Activated CD4-positive, alpha-beta T cell treated with anti-CD3 and anti-CD28 coated beads, Interleukin-2, amount 10 ng/mL, durations not matched to agents 24 days and 14 days (primary cell): ENCODE results near the gene TMEM151A. TPM values are rescaled to one million over a fixed set of nuclear protein-coding genes. Genes with fewer than 3 reads are reported as not detected.
"Not testable (repeated sequence)": the region's sequence is repeated elsewhere in the genome, so short reads cannot be mapped to it uniquely, and the experiment has no call there.

Source experiments
- DNase-seq: peaks from one replicate; pipeline ENCODE4 v3.0.0; 2022
- H3K27ac Mint-ChIP-seq: one replicate; pipeline ENCODE4 v1.8.0; 2022; ENCODE audit warnings: mild to moderate bottlenecking, mixed read lengths
- H3K27me3 Mint-ChIP-seq: one replicate; pipeline ENCODE4 v1.8.0; 2022; ENCODE audit warnings: mixed read lengths
- H3K36me3 Mint-ChIP-seq: one replicate; pipeline ENCODE4 v1.8.0; 2022; ENCODE audit warnings: low read depth, mild to moderate bottlenecking, mixed read lengths
- H3K4me1 Mint-ChIP-seq: one replicate; pipeline ENCODE4 v1.8.0; 2021; ENCODE audit warnings: mixed read lengths
- H3K4me3 Mint-ChIP-seq: one replicate; pipeline ENCODE4 v1.8.0; 2022; ENCODE audit warnings: mild to moderate bottlenecking, moderate library complexity, mixed read lengths
- H3K9me3 Mint-ChIP-seq: one replicate; pipeline ENCODE4 v1.8.0; 2021; ENCODE audit warnings: mixed read lengths
- intact Hi-C: fragments of 100-400 bp; cut with micrococcal nuclease; formaldehyde crosslinking; loops from one replicate; pipeline ENCODE4 v1.15.1; 2023
- total RNA-seq: library from RNA; stranded (reverse); gene quantifications from 2 replicates; pipeline ENCODE4 v1.2.3, GENCODE V29; 2022

TMEM151A gene
- total RNA-seq, 1 donor from 2014 or later, result not detected

DNA sequence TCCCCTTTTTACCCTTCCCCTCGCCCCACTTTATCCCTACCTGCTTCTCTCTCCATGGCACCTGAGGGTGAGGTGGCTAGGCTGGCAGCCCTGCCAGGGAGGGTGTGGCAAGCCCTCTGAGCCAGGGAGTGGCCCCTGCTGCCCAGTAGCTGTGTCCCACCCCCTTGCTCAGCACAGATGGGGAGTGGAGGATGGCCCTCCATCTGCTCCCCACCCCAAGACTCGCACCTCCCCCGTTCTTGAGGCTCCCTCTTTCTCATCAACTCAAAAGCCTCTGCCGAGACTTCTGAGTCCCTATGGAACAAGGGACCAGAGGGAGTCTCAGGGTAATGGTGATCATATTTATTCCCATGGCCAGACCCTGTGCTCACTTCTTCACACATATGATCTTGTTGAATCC, 1.7 kb downstream of the TMEM151A start:
- DNase-seq, result no peak
- Mint-ChIP-seq H3K27ac (no peak overlapping the region), H3K36me3 (peaks cover 2% of the 10 kb centered on the region), H3K9me3 (peaks cover 4% of the 10 kb centered on the region), H3K4me1 (peaks cover 25% of the 10 kb centered on the region), H3K4me3 (no peak overlapping the region), H3K27me3 (peaks cover 32% of the 10 kb centered on the region)
- intact Hi-C loops, result no loop called here

DNA sequence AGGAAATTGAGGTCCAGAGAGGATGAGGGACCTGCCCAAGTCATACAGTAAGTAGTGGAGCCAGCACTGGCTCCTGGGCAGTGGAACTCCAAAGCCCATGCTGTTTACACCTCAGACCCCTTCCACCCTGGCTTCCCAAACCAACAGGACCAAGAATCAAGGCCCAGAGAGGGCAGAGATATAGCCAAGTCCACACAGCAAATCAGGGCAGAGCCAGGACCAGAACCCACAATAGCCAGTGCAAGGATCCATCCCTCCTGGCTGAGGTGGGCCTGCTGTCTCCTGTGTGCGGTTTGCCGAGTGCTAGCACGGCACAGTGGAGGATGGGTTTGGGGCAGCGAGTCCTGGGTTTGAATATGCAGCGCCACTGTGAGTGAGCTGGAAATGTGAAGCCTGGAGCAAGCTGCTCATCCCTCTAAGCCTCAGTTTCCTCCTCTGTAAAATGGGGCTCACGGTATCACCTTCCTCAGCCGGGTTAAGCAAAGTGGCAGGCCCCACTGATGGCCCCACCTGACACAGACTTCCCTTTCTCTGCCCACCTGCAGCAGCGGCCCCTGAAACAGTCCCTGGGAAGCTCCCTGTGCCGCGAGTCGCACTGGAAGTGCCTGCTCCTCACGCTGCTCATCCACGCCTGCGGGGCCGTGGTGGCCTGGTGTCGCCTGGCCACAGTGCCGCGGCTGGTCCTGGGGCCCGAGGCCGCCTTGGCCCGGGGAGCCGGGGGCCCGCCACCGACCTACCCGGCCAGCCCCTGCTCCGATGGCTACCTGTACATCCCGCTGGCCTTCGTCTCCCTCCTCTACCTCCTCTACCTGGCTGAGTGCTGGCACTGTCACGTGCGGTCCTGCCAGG, 2.3 kb downstream of the TMEM151A start:
- intact Hi-C loops, result no loop called here
- Mint-ChIP-seq H3K27ac (no peak overlapping the region), H3K4me3 (no peak overlapping the region), H3K4me1 (peaks cover 24% of the 10 kb centered on the region), H3K36me3 (peaks cover 2% of the 10 kb centered on the region), H3K9me3 (peaks cover 4% of the 10 kb centered on the region), H3K27me3 (peaks cover 32% of the 10 kb centered on the region)
- DNase-seq, result peak; percentile 55

DNA sequence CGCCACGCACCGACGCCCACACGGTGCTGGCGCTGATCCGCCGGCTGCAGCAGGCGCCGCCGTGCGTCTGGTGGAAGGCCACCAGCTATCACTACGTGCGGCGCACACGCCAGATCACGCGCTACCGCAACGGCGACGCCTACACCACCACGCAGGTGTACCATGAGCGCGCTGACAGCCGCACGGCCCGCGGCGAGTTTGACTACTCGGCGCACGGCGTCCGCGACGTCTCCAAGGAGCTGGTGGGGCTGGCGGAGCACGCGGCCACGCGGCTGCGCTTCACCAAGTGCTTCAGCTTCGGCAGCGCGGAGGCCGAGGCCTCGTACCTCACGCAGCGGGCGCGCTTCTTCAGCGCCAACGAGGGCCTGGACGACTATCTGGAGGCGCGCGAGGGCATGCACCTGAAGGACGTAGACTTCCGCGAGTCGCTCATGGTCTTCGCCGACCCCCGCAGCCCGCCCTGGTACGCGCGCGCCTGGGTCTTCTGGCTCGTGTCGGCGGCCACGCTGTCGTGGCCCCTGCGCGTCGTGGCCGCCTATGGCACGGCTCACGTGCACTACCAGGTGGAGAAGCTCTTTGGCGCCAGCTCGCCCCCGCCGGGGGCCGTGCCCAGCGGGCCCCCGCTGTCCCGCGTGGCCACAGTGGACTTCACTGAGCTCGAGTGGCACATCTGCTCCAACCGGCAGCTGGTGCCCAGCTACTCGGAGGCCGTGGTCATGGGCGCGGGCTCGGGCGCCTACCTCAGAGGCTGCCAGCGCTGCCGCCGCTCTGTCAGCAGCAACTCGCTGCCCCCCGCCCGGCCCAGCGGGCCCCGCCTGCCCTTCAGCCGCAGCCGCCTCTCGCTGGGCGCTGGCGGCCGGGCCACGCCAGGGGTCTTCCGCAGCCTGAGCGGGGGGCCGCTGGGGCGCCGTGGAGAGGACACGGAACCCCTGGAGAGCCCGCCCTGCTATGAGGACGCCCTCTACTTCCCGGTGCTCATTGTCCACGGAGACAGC, 3.2 kb downstream of the TMEM151A start:
- Mint-ChIP-seq H3K4me1 (peaks cover 16% of the 10 kb centered on the region), H3K4me3 (no peak overlapping the region), H3K36me3 (no peaks in the 10 kb centered on the region), H3K27me3 (peaks cover 30% of the 10 kb centered on the region), H3K27ac (no peak overlapping the region), H3K9me3 (peaks cover 4% of the 10 kb centered on the region)
- no peak for DNase-seq
- intact Hi-C loops, result no loop called here

DNA sequence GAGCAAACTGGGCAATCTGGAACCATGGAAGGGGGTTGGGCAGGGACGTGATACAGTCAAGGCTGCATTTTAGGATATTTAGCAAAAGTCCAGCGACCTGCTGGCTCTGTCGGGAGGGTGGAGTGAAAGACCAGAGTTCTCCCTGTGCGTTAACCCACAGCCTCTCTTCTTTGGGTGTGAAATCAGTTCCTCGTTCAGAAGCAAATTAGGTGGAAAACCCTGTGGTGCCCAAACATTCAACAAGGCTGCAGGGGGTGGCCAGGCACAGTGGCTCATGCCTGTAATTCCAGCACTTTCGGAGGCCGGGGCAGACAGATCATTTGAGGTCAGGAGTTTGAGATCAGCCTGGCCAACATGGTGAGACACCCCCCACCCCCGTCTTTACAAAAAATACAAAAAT, 5.9 kb downstream of the TMEM151A start:
- no peaks in the 10 kb centered on the region for H3K9me3 Mint-ChIP-seq
- H3K27ac Mint-ChIP-seq, result no peak overlapping the region
- H3K4me1 Mint-ChIP-seq, result peaks cover 3% of the 10 kb centered on the region
- intact Hi-C loops, result no loop called here
- no peak for DNase-seq
- H3K27me3 Mint-ChIP-seq, result peaks cover 15% of the 10 kb centered on the region
- no peaks in the 10 kb centered on the region for H3K36me3 Mint-ChIP-seq
- no peak overlapping the region for H3K4me3 Mint-ChIP-seq

DNA sequence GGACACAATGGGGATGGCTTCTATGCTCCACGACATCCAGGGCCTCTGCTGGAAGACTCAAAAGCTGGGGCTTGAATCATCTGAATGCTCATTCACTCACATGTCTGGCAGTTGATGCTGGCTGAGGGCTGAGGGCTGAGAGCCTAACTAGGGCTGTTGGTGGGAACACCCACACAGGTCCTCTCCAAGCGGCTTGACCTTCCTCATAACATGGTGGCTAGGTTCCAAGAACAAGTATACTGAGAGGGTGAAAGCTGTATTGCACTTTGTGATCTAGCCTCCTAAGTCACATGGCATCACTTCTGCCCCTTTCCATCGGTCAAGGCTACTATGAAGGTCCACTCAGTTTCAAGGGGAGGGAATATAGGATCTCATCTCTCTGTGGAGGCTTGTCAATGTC, 7.5 kb downstream of the TMEM151A start:
- H3K9me3 Mint-ChIP-seq, result no peaks in the 10 kb centered on the region

DNA sequence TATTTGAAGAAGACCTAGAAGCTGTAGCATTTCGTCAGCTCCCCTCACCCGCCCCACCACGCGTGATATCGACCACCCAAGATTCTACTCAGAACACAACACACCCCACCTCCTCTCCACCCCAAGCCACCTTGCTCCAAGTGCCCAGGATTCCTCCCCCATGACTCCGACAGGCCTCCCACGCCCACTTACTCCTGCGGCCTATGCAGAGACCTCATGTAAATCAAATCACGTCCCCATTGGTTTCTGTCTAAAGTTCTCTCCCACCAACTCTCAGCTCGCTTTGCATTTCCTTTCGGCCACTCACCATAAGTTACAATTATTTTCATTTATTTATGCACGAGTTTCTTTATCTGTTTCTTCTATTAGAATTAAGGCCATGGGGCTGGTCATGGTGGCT, 11.0 kb downstream of the TMEM151A start:
- no peaks in the 10 kb centered on the region for H3K4me1 Mint-ChIP-seq
- no peak overlapping the region for H3K27ac Mint-ChIP-seq
- no peaks in the 10 kb centered on the region for H3K9me3 Mint-ChIP-seq
- H3K36me3 Mint-ChIP-seq, result no peaks in the 10 kb centered on the region
- intact Hi-C loops, result no loop called here
- DNase-seq, result no peak
- H3K27me3 Mint-ChIP-seq, result peaks cover 5% of the 10 kb centered on the region
- H3K4me3 Mint-ChIP-seq, result no peak overlapping the region

More for the DNA sequence above, 7.5 kb downstream of the TMEM151A start:
- H3K4me1 Mint-ChIP-seq, result no peaks in the 10 kb centered on the region
- peaks cover 3% of the 10 kb centered on the region for H3K27me3 Mint-ChIP-seq
- no peaks in the 10 kb centered on the region for H3K36me3 Mint-ChIP-seq
- no peak overlapping the region for H3K27ac Mint-ChIP-seq
- H3K4me3 Mint-ChIP-seq, result no peak overlapping the region
- intact Hi-C loops, result no loop called here
- DNase-seq, result no peak

DNA sequence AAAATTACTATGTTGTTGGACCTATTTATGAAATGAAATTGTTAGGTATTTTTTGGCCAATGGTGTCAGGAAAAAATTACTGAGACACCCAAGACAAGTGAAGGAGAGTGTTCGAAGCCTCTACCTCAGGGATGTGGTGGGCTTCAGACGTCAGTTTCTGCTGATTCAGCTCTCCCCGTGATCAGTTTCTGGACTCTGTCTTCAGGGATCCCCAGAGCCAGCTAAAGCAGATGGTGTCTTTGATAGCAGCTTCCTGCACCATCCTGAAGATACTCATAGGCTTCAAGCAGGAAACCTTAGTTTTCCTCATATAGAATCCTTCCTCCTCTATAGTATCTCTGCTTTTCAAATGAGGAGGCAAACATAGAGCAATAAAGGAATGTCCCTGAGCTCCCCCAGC, 17.8 kb downstream of the TMEM151A start:
- peaks cover 5% of the 10 kb centered on the region for H3K27me3 Mint-ChIP-seq
- DNase-seq, result no peak
- H3K36me3 Mint-ChIP-seq, result no peaks in the 10 kb centered on the region
- intact Hi-C loops, result no loop called here
- H3K27ac Mint-ChIP-seq, result no peak overlapping the region
- peaks cover 14% of the 10 kb centered on the region for H3K4me1 Mint-ChIP-seq
- H3K9me3 Mint-ChIP-seq, result no peaks in the 10 kb centered on the region
- H3K4me3 Mint-ChIP-seq, result no peak overlapping the region

DNA sequence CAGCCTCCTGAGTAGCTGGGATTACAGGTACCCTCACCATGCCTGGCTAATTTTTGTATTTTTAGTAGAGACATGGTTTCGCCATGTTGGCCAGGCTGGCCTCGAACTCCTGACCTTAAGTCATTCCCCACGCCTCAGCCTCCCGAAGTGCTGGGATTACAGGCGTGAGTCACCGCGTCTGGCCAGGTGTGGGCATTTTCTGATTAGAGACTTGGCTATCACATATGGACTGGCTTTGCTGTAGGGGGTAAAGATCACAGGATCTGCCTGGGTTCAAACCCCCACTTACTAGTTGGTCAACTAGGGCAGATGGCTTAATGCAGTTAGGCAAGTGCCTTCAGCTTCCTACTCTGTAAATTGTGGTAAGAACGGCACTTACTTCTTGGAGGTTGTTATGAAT, 18.6 kb downstream of the TMEM151A start:
- no peak for DNase-seq
- Mint-ChIP-seq H3K9me3 (no peaks in the 10 kb centered on the region), H3K27ac (no peak overlapping the region), H3K36me3 (no peaks in the 10 kb centered on the region), H3K27me3 (peaks cover 6% of the 10 kb centered on the region), H3K4me1 (peaks cover 17% of the 10 kb centered on the region), H3K4me3 (no peak overlapping the region)
- intact Hi-C loops, result no loop called here

DNA sequence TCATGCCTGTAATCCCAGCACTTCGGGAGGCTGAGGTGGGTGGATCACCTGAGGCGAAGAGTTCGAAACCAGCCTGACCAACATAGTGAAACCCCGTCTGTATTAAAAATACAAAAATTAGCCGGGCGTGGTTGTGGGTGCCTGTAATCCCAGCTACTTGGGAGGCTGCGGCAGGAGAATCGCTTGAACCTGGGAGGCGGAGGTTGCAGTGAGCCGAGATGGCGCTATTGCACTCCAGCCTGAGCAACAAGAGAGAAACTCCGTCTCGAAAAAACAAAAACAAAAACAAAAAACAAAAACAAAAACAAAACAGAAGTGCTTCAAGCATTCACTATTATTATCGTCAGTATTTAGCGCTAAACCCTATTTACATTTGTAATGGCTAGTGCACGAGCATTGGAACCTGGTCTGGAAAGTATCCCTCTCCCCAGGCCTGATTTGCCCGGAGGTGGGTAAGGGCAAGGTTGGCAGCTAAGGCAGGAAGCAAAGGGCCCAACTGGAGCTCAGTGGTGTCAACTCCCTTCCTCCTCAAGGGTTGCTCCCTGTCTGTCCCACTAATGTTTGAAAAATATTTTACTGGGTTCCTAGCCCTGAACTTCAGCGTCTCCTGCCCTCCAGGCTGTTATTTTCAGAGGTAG, 19.2 kb downstream of the TMEM151A start:
- intact Hi-C loops, H3K4me3 Mint-ChIP-seq: not testable (repeated sequence)
- H3K4me1 Mint-ChIP-seq, result peaks cover 19% of the 10 kb centered on the region

DNA sequence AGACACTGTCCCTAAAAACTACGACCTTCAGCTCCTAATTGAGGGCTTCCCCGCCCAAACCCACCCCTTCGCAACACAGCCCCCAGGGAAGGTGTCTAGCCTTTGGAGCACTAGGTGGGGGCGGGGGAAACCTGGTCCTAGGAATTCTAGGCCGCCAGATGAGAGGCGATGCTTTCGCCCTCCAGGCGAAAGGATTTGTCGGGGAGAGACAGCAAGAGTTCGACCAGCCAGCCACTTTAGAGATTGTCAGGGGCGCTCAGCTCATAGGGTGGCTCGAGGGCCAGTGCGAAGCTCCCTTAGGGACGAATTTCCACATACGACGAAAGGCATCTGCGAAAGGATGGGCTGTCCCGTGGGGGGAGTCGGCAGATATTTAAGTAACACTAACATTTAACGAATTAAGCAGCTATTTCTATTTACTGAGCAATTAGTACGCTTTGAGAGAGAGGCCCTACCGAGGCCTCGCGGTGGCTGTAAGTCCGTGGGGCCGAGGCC, 19.8 kb downstream of the TMEM151A start:
- intact Hi-C loops, result no loop called here
- no peaks in the 10 kb centered on the region for H3K9me3 Mint-ChIP-seq
- H3K4me3 Mint-ChIP-seq, result peak overlapping the region; percentile 91
- peaks cover 8% of the 10 kb centered on the region for H3K27me3 Mint-ChIP-seq
- H3K36me3 Mint-ChIP-seq, result no peaks in the 10 kb centered on the region
- H3K27ac Mint-ChIP-seq, result peak overlapping the region; percentile 97
- peaks cover 19% of the 10 kb centered on the region for H3K4me1 Mint-ChIP-seq
- no peak for DNase-seq

More for the DNA sequence above, 19.2 kb downstream of the TMEM151A start:
- H3K27me3 Mint-ChIP-seq, H3K9me3 Mint-ChIP-seq, H3K27ac Mint-ChIP-seq, DNase-seq, H3K36me3 Mint-ChIP-seq: not testable (repeated sequence)

DNA sequence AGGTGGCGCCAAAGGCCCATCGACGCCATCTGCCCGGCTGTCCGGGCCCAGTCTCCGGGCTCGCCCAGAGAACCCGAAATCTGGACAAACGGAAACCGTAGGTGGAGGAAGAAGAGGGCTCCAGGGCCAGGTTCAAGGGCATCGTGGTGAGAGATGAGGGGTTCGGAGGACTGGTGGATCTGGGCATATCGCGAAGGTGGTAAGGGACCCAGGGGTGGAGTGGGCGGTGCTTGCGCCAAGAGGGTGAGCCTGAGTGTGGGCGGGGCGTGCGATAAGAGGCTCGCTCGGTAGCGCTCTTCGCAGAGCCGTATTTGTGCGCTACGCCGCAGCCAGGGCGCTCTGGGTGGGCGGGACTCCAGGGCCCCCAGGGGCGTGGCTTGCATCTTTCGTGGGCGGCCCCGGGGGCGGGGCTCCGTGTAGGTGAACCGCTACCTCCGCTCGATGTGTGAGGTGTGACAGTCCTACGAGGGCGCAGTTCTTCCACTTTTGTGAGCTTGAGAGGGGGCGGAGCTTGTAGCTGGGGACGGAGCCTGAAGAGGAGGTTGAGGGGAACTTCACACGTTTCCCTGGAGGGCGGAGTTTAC, 20.4 kb downstream of the TMEM151A start:
- H3K4me1 Mint-ChIP-seq, result peaks cover 19% of the 10 kb centered on the region
- H3K27ac Mint-ChIP-seq, result peak overlapping the region; percentile 97
- intact Hi-C loops, result loop anchor here (1.0 kb wide), 4 partner anchors 16 to 77 kb away; partner anchors contain the start of genes BRMS1 and YIF1A
- peak overlapping the region; percentile 91 for H3K4me3 Mint-ChIP-seq
- H3K36me3 Mint-ChIP-seq, result no peaks in the 10 kb centered on the region
- H3K9me3 Mint-ChIP-seq, result no peaks in the 10 kb centered on the region
- DNase-seq, result peak; percentile 99
- H3K27me3 Mint-ChIP-seq, result peaks cover 7% of the 10 kb centered on the region

DNA sequence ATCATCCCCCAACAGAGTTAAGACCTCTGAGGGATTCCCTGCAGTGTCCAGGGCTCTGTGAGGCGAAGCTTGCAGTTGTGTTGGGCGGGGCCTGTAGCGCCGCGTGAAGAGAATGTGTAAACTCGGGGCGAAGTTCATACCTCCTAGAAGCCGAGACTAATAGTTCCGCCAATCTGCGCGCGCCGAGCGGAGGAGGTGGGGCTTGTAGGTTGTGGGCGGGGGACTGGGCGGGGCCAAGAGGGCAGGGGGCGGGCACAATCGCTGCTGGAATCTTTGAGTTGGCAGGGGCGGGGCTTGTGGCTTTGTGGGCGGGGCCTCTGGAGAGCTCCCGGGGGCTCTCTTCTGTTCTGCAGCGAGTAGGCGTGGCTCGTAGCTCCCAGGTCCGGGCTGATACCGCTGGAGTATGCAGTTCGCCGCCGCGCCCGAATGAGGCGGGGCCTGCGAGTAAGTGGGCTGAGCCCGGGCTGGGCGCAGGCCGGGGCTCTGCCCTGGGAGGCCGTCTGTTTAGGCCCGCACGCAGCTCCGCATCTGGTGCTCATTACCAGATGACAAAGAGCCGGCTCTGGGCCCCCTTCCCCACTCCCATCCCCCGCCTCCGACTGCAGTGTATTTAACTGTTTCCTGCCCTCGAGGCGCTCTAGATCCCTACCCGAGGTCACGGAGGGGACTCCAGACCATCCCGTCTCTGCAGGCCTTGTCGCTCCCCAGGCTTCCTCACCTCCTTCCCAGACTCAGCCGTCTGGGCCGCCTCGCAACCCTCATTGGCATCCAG, 21.0 kb downstream of the TMEM151A start:
- Mint-ChIP-seq H3K9me3 (no peaks in the 10 kb centered on the region), H3K4me1 (peaks cover 24% of the 10 kb centered on the region), H3K27me3 (peaks cover 3% of the 10 kb centered on the region), H3K36me3 (no peaks in the 10 kb centered on the region), H3K4me3 (peak overlapping the region; percentile 91), H3K27ac (peak overlapping the region; percentile 97)
- intact Hi-C loops, result loop anchor here (1.0 kb wide), 4 partner anchors 16 to 77 kb away; partner anchors contain the start of genes BRMS1 and YIF1A
- peak; percentile 99 for DNase-seq
